Limb (tissue), 2 donors: Measurements from ENCODE around the gene GRIN2C.

ENCODE experiments used
- DNase-seq, 2 donors: peaks; one replicate each; pipeline ENCODE4 v3.0.0-alpha.2; 2016; ENCODE audit errors: extremely low spot score in 2 of 2

The GRIN2C gene

GRCh38 chr17:74864297-74864865 is 4.7 kb upstream of the GRIN2C start:
- DNase-seq: no peak

- no peak for DNase-seq
These were observed 4.0 kb upstream of the GRIN2C start for GRCh38 chr17:74863420-74864296.

- no peak for DNase-seq
These were observed 3.2 kb upstream of the GRIN2C start for GRCh38 chr17:74862919-74863318.

- DNase-seq: peak in 1 of 2 donors; percentile 80
These were observed 2.6 kb upstream of the GRIN2C start for GRCh38 chr17:74862108-74862901.

- no peak for DNase-seq
These were observed 2.0 kb upstream of the GRIN2C start for GRCh38 chr17:74861662-74862107.

GRCh38 chr17:74860872-74861661 is 1.4 kb upstream of the GRIN2C start:
- DNase-seq: no peak

GRCh38 chr17:74860229-74860871 is 665 bp upstream of the GRIN2C start:
- DNase-seq: no peak

GRCh38 chr17:74858672-74859458 is 820 bp downstream of the GRIN2C start:
- no peak for DNase-seq

GRCh38 chr17:74857191-74857590 is 2.5 kb downstream of the GRIN2C start:
- DNase-seq: no peak

GRCh38 chr17:74856112-74856511 is 3.6 kb downstream of the GRIN2C start:
- DNase-seq: no peak

GRCh38 chr17:74855323-74855722 is 4.4 kb downstream of the GRIN2C start:
- DNase-seq: no peak

- DNase-seq: no peak
These were observed 4.9 kb downstream of the GRIN2C start for GRCh38 chr17:74854792-74855191.

GRCh38 chr17:74853669-74854068 is 6.0 kb downstream of the GRIN2C start:
- DNase-seq: no peak

- no peak for DNase-seq
These were observed 6.7 kb downstream of the GRIN2C start for GRCh38 chr17:74853048-74853397.

GRCh38 chr17:74852237-74853047 is 7.2 kb downstream of the GRIN2C start:
- no peak for DNase-seq

GRCh38 chr17:74851612-74852236 is 8.0 kb downstream of the GRIN2C start:
- no peak for DNase-seq

- no peak for DNase-seq
These were observed 8.8 kb downstream of the GRIN2C start for GRCh38 chr17:74850914-74851313.

- no peak for DNase-seq
These were observed 9.4 kb downstream of the GRIN2C start for GRCh38 chr17:74850310-74850709.
